Right lobe of liver (tissue), 4 donors: Measurements from ENCODE around the gene PGC.

Source experiments
- POLR2A ChIP-seq: fragments of 450-650 bp; IDR thresholded peaks from one replicate; pipeline ENCODE4 v1.6.1; 2017; ENCODE audit warnings: antibody characterized with exemption, mild to moderate bottlenecking
- TF ChIP-seq, protein P1 (sequence below), 4 donors: fragments of 200-600 bp in 3 of 4; fragments of 450-650 bp in 1 of 4; IDR thresholded peaks; one replicate each; pipeline versions ENCODE4 v1.5.1 to v1.8.0; 2016 to 2022; ENCODE audit warnings: antibody characterized with exemption in 4 of 4, mild to moderate bottlenecking in 2 of 4
- donor health status: DM: no; HTN: no; CAD: no.
- donor health status: DM: no; HTN: no; CAD: no.
- donor health status: DM: no; HTN: yes; CAD: no.

DNA sequence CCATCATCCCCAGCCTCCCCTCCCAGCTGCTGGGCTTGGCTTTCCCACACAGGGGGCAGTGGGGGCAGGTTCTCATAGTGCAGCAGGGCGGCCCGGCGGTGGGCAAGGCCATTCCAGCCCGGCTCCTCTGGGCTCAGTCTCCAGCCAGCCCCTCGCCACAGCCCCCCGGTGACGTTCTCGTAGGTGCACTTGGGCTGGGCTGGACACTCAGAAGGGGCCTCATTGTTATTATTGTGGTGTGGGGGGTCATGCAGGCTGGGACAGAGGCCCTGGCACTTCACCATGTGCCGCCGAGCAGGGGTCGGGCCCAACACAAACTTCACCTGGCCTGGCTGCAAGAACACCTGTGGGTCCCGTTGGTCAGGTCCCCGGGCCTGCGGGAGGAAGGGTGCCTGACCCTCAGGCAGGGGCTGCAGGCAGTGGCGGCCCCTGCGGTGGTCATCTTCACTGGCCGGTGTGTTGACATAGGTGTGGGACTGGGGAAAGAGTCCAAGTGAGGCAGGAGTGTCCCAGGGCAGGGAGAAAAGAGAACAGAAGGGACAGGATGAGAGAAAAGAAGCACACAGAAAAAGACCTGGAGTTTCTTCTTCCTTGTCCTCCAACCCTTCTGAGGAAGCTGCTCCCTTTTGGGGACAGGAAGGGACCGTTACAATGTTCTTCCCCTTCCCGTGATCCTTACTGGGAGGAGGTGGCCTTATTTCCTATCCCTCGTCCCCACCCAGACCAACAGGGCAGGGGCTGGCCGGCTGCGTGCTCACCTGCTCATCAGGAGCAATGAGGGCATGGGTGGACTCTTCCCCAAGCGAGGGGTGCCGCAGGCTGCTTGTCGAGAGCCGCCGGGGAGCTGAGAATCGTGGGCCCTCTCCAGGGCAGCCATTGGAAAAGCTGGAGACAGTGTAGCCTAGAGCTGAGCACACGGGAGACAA lies 24.1 kb upstream of the PGC start:
- TF ChIP-seq POLR2A = no peak
- TF ChIP-seq, protein P1, sequence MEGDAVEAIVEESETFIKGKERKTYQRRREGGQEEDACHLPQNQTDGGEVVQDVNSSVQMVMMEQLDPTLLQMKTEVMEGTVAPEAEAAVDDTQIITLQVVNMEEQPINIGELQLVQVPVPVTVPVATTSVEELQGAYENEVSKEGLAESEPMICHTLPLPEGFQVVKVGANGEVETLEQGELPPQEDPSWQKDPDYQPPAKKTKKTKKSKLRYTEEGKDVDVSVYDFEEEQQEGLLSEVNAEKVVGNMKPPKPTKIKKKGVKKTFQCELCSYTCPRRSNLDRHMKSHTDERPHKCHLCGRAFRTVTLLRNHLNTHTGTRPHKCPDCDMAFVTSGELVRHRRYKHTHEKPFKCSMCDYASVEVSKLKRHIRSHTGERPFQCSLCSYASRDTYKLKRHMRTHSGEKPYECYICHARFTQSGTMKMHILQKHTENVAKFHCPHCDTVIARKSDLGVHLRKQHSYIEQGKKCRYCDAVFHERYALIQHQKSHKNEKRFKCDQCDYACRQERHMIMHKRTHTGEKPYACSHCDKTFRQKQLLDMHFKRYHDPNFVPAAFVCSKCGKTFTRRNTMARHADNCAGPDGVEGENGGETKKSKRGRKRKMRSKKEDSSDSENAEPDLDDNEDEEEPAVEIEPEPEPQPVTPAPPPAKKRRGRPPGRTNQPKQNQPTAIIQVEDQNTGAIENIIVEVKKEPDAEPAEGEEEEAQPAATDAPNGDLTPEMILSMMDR (IDR thresholded peaks at IDR 0.05) = no peak
